Liver (tissue), 3 donors: ENCODE results near the gene LITAFD.

Experiments
- ATF3 ChIP-seq: IDR thresholded peaks from 2 replicates; pipeline ENCODE4 v1.6.1; 2016; ENCODE audit warnings: antibody characterized with exemption
- CTCF ChIP-seq: fragments of 150-350 bp; IDR thresholded peaks from 2 replicates; pipeline ENCODE4 v1.5.1; 2017; ENCODE audit warnings: improper control_type of control experiment, low read depth, low read length; ENCODE audit not compliant: missing input control
- donor health status: healthy.
- donor health status: healthy.

DNA sequence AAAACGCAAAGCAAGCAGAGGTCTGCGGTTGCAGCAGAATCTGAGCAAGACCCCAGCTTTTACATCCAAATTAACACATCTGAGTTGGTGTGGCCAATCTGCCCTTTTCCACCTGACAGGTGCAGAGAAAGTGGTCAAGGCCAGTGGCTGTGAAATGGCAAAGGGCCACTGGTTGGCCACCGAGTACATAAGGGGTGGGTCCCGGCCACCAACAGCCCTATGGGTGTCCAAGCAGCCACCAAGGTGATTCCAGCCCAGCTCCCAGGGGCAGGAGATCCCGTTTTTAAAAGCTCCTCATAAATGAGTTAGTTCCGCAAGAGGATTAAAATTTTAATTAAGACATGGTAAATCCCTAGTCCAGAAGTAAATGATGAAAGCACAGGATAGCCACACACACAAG lies 52.5 kb downstream of the LITAFD start:
- TF ChIP-seq CTCF, result no peak
- no peak for TF ChIP-seq ATF3
